ENCODE results near the gene DCUN1D3. TPM values are rescaled to one million over a fixed set of nuclear protein-coding genes. Genes with fewer than 3 reads are reported as not detected.

DCUN1D3 gene
- total and polyA plus RNA-seq, 2 donors (not counting 3 experiments of a cell fraction or from before 2014, with no cell fraction given): 10.4 to 35.0 TPM

DNA sequence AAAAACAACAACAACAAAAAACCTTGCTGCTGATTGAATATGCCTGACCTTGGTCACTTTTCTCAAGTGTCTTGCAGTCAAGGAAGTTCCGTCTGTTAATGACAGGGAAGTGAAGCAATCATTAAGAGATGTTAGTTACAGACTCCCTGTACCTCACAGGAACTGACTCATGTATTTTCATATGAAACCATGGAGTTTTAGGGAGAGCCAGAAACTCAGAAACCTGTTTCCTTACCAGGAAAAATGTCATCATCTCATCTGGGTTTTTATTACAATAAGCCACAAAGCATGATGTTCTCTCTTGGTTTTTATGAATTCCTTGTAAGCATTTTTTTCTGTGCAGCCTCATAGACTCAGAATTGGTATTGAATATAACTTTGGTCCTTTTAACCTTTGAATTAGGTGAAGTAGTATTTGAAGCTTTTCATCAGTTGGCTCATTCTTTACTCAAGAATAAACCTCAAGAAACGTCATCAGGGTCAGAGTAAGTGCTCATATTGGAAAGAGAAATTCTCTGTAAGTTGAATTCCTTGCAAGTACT, 10.7 kb upstream of the DCUN1D3 start:
- no peak overlapping the region for H2AFZ ChIP-seq (ENCODE audit: low read depth, low read length)

More for the DNA sequence above, 10.7 kb upstream of the DCUN1D3 start:
- peak; percentile 95 for DNase-seq (ENCODE audit: low read depth, low spot score)
- Histone ChIP-seq H3K36me3 (ENCODE audit: control insufficient read depth in 2 of 2, extremely low read depth in 1 of 2, insufficient read depth in 2 of 2, low read length in 2 of 2) (no peaks in the 10 kb centered on the region), H3K4me2 (ENCODE audit: insufficient read depth, low read length) (peak overlapping the region; percentile 62), H3K9me1 (replicated peaks; ENCODE audit: control insufficient read depth, extremely low read depth, insufficient read depth, low read length) (no peaks in the 10 kb centered on the region), H3K9me3 (replicated peaks; ENCODE audit: control insufficient read depth, insufficient read depth, low read length) (no peaks in the 10 kb centered on the region), H4K20me1 (replicated peaks; ENCODE audit: control insufficient read depth, extremely low read depth, insufficient read depth, low read length) (no peaks in the 10 kb centered on the region), H3K4me1 (ENCODE audit: control insufficient read depth, extremely low read depth, insufficient read depth, low read length) (peaks cover 68% of the 10 kb centered on the region), H3K9ac (replicated peaks; ENCODE audit: extremely low read depth, insufficient read depth, low read length) (peak overlapping the region; percentile 94), H3K79me2 (ENCODE audit: control insufficient read depth, insufficient read depth, low read length) (no peaks in the 10 kb centered on the region), H3K27ac (ENCODE audit: insufficient read depth, low read depth, low read length) (peak overlapping the region; percentile 99), H3K4me3 (replicated peaks in 1 of 3; ENCODE audit: insufficient read depth in 1 of 3, low read depth in 1 of 3, low read length in 3 of 3) (peak overlapping the region in 1 of 3 experiments; percentile 12), H3K27me3 (ENCODE audit: control insufficient read depth in 2 of 2, insufficient read depth in 2 of 2, low read length in 2 of 2) (no peaks in the 10 kb centered on the region)
- TSS peak; percentile 91 for BruUV-seq (replicated peaks)
- POLR2A ChIA-PET: interaction anchor here (0.6 to 3.3 kb wide), 4 partner anchors 9 to 165 kb away, joined by 3 to 12 read pairs (median 5); partner anchors contain the start of genes DCUN1D3 and LYRM1
- TF ChIP-seq GATA2 (IDR thresholded peaks at IDR 0.05; ENCODE audit: insufficient read depth, insufficient read length, low read depth, low read length): peak; percentile 50
- TF ChIP-seq, protein P1, sequence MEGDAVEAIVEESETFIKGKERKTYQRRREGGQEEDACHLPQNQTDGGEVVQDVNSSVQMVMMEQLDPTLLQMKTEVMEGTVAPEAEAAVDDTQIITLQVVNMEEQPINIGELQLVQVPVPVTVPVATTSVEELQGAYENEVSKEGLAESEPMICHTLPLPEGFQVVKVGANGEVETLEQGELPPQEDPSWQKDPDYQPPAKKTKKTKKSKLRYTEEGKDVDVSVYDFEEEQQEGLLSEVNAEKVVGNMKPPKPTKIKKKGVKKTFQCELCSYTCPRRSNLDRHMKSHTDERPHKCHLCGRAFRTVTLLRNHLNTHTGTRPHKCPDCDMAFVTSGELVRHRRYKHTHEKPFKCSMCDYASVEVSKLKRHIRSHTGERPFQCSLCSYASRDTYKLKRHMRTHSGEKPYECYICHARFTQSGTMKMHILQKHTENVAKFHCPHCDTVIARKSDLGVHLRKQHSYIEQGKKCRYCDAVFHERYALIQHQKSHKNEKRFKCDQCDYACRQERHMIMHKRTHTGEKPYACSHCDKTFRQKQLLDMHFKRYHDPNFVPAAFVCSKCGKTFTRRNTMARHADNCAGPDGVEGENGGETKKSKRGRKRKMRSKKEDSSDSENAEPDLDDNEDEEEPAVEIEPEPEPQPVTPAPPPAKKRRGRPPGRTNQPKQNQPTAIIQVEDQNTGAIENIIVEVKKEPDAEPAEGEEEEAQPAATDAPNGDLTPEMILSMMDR (IDR thresholded peaks at IDR 0.05; ENCODE audit: extremely low read depth in 1 of 2, insufficient read depth in 1 of 2, low read depth in 1 of 2, low read length in 2 of 2): no peak
- TF ChIP-seq POLR2A (IDR thresholded peaks at IDR 0.05; ENCODE audit: low read depth, low read length): peak; percentile 91
- TF ChIP-seq, protein P2, sequence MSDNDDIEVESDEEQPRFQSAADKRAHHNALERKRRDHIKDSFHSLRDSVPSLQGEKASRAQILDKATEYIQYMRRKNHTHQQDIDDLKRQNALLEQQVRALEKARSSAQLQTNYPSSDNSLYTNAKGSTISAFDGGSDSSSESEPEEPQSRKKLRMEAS (IDR thresholded peaks at IDR 0.05; ENCODE audit: insufficient read depth, insufficient read length): no peak
- no peak for TF ChIP-seq EZH2 (IDR thresholded peaks at IDR 0.05; ENCODE audit: borderline replicate concordance, low read depth, low read length, severe bottlenecking)
- peak; percentile 97 for TF ChIP-seq JUN (IDR thresholded peaks at IDR 0.05; ENCODE audit: borderline replicate concordance, insufficient read depth, insufficient read length, low read depth)
- TF ChIP-seq POLR2AphosphoS5 (IDR thresholded peaks at IDR 0.05; ENCODE audit: insufficient read depth, low read depth, low read length): peak; percentile 94
- no peak for TF ChIP-seq MYC (IDR thresholded peaks at IDR 0.05; ENCODE audit: low read depth, low read length)
- TF ChIP-seq FOS (IDR thresholded peaks at IDR 0.05; ENCODE audit: borderline replicate concordance, insufficient read depth, low read length): peak; percentile 86
- intact Hi-C loops (cut with micrococcal nuclease): loop anchor here (1.0 to 2.0 kb wide), 2 partner anchors 11 to 34 kb away; partner anchors contain the start of genes DCUN1D3 and LYRM1
- CTCF ChIA-PET: interaction anchor here (0.9 to 1.5 kb wide), 4 partner anchors 9 to 136 kb away, joined by 3 to 4 read pairs (median 4); no protein-coding TSS in a partner anchor
- dilution Hi-C loops (cut with MboI; ENCODE audit: extremely low pct_ligation_motif_present, low sequenced_read_pairs): no loop called here
- peak; percentile 99 for FAIRE-seq

Measured in endothelial cell of umbilical vein (primary cell).